Cardiac septum (tissue), 1 donor: ENCODE measurements around the gene SRP9. TPM values are rescaled to one million over a fixed set of nuclear protein-coding genes. Genes with fewer than 3 reads are reported as not detected.
A peak's percentile ranks its signal among the peaks of the same experiment; 100 is the strongest.

Source experiments
- DNase-seq: peaks from one replicate; pipeline ENCODE4 v3.0.0-alpha.2; 2020; ENCODE audit warnings: low spot score
- intact Hi-C: fragments of 100-400 bp; cut with DNase I; formaldehyde crosslinking; loops from one replicate; pipeline ENCODE4 v1.14.0; 2022
- long read RNA-seq: library from polyadenylated mRNA; unstranded; transcript quantifications from one replicate; pipeline ENCODE4 v2.0.0, GENCODE V29; 2021
- total RNA-seq: library from RNA; stranded (reverse); fragmentation: NEBNext Ultra II Directional; extraction: Animal tissue kit (Norgen Biotek cat#: 25700); gene quantifications from one replicate; pipeline ENCODE4 v1.2.1, GENCODE V29; 2021
- donor health status: DM: no; HTN: no; CAD: no.

Gene SRP9, protein sequence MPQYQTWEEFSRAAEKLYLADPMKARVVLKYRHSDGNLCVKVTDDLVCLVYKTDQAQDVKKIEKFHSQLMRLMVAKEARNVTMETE
- total RNA-seq: 182 TPM
- long read RNA-seq, transcript SRP9-203 (4 exons, 1,596 nt): minor isoform, 24 of 264 reads
- long read RNA-seq, transcript SRP9-201 (3 exons, 1,480 nt): major isoform, 232 of 264 reads
- long read RNA-seq, partial matches to known transcripts: 0 of 264 reads
- long read RNA-seq, other reads (novel, unspliced or antisense): 7 of 264 reads

- DNase-seq: peak; percentile 99
- intact Hi-C loops: loop anchor here (1.0 to 10.0 kb wide), 4 partner anchors 33 to 197 kb away; partner anchors contain the start of gene EPHX1
These were observed at the start of gene SRP9 for GRCh38 chr1:225777583-225778336. TSS of gene SRP9 (plus strand) at chr1:225777826. CDS start at chr1:225777941, 115 bp downstream.

DNA sequence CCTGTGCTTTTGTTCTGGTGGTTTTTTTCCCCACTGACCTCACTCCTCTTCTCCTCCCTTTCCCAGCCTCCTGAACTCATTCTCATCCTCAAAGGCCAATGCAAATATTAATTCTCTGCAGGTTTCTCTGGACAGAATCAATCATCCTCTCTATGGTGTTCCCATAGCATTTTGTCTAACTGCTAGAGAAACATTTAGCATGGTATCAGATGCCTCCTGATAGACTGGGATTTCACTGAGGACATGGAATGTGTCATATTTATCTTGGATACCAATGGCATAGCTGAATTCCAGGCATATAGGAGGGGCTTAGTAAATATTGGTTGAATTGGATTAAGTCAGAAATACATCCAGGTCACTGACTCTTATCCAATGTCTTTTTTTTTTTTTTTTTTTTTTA, 46.1 kb upstream of the SRP9 start:
- intact Hi-C loops: no loop called here
- DNase-seq: no peak

- DNase-seq: no peak
- intact Hi-C loops: no loop called here
These were observed 44.4 kb upstream of the SRP9 start for GRCh38 chr1:225733254-225733653.

DNA sequence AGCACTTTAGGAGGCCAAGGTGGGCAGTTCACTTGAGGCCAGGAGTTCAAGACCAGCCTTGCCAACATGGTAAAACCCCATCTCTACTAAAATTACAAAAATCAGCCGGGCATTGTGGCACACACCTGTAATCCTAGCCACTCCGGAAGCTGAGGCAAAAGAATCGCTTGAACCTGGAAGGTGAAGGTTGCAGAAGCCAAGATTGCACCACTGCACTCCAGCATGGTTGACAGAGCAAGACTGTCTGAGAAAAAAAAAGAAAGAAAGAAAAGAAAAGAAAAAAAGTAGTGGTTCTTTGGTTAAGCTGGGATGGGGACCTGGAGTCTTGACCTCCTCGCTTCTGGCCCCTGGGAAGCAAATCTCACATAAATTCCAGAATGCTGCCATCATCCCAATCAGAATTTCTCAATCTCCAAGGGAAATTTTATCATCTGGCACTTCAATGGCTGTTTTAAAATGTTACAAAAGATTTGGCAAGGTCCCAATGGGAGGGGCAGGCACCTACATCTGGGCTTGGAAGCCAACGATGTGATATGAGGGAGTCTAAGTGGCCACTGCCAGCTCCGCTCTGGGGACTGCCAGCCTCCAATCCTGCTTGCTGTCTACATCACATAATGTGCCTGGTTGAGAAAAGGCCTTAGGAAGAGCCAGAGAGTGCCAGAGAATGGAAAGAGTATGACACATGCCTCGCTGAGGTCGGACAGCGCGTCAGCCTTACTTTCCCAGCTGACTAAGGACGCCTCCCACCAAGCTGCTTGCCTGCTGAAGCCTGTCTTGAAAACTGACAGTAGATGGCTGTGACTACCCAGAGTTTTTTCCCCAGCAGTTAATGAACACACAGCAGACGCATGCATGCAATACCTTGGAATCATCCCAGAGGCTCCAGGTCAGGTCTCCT, 42.1 kb upstream of the SRP9 start:
- peak; percentile 80 for DNase-seq
- intact Hi-C loops: no loop called here

- DNase-seq: no peak
- intact Hi-C loops: no loop called here
These were observed 41.1 kb upstream of the SRP9 start for GRCh38 chr1:225736437-225737098.

DNA sequence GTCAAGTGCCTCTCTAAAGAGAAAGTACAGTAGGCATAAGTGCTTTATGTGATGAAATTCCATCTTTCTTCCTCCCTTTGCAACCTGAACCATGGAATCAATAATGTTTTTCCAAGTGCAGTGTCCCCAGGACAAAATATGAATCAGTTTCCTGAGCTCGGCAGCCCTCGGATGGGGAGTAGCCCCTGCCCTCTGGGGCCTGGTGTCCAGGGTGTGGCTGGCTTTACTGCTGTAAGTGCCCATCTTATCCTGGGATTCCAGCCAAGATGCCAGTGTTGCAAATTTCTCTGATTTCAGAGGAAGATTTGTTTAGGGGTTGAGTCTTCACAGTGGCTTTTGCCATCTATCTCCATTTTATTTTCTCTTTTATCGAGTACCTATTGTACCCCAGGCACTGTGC, 40.5 kb upstream of the SRP9 start:
- no peak for DNase-seq
- intact Hi-C loops: no loop called here

- intact Hi-C loops: no loop called here
- peak; percentile 20 for DNase-seq
These were observed 39.8 kb upstream of the SRP9 start for GRCh38 chr1:225737866-225738265.

DNA sequence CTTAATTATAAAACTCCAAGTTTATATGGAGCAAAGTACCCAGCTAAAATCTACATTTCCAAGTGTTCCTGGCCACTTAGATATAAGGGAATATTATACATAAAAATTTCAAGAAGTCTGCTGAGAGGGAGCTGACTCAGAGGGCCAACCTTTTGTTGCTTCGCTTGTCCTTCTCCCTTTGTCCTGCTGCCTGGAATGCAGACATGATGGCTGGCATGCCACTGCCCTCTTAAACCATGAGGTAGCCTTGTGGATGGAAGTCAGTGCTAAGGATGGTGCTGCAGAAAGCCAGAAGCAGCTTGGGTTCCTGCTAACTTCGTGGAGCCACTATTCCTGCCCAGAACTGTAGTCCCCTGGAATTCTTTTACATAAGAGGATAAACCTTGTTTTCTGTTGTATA, 38.9 kb upstream of the SRP9 start:
- DNase-seq: peak; percentile 39
- intact Hi-C loops: no loop called here

DNA sequence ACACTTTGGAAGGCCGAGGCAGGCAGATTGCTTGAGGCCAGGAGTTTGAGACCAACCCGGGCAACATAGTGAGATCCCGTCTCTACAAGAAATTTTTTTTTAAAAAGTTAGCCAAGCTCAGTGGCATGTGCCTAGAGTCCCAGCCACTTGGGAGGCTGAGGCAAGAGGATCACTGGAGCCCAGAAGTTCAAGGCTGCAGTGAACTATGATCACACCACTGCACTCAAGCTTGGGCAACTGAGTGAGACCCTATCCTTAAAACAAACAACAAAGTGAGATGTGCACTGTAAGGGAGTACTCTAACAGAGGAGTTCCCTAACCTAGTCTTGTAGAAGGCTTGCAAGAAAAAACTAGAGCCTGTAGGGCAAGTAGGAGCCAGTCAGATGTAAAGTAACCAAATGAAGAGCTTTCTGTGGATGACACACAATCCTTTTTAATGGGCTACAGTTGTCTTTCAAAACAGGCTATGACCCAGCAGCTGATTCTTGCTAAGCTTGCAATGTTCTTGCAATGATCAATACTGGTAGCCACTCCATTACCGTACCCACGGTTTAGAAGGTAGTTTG, 38.0 kb upstream of the SRP9 start:
- DNase-seq: peak; percentile 20
- intact Hi-C loops: no loop called here

- DNase-seq: no peak
These were observed 32.9 kb upstream of the SRP9 start for GRCh38 chr1:225744745-225745144.

DNA sequence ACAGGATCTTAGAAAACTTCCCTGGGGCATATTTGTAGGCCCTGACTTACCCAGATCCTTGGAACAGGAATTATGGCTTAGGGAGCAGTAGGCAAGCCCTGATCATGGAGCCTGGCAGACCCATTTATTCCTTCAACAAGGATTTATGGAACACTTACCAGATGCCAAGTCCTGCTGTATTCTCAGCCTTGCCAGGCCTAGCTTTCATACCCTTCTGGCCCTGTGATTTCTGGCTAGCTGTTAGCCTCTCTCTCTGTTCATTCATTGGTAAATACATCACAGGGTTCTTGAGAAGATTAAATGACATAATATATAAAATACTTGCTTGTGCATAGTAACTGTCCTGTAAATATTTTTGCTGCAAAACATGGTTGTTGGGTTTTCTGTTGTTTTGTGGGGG, 32.4 kb upstream of the SRP9 start:
- intact Hi-C loops: no loop called here
- DNase-seq: no peak

More at GRCh38 chr1:225744745-225745144, 32.9 kb upstream of the SRP9 start:
- intact Hi-C loops: no loop called here

DNA sequence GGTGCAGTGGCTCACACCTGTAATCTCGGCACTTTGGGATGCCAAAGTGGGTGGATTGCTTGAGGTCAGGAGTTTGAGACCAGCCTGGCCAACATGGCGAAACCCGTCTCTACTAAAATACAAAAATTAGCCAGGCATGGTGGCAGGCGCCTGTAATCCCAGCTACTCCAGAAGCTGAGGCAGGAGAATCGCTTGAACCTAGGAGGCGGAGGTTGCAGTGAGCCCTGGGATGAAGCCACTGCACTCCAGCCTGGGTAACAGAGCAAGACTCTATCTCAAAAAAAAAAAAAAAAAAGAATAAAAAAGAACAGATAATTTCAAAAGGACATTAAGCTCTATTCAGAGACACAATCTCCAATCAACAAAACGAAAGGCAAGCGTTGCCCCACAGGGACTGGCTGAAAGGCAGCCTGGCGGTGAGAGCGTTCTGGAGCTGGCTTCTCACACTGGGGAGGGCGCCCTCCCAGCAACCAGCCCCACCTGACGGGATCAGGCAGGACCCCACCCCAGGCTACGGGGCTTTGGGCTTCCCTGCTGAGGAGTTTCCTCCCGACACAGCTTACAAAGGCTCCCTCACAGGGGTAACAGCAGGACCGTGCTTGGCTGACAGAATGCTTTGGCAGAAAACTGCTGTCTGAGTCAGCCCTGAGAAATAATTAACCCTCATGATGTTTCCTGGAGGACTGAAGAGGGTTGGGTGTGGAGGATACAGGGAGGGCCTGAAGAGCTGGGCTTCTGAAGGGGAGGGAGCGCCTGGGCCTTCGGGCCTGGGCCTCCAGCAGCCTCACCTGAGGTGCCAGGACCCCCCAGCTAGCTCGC, 31.1 kb upstream of the SRP9 start:
- DNase-seq: peak; percentile 85
- intact Hi-C loops: no loop called here

DNA sequence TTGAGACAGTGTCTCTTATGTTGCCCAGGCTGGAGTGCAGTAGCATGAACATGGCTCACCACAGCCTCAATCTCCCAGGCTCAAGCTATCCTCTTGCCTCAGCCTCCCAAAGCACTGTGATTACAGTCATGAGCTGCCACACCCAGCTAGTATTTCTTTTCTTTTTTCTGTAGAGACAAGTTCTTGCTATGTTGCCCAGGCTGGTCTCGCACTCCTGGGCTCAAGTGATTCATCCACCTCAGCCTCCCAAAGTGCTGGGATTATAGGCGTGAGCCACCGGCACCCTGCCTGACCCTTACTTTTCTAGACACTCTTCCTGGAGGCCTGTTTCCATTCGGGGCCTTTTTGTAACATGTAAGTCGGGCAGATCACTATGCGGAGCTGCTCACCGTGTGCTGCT, 30.1 kb upstream of the SRP9 start:
- DNase-seq: no peak
- intact Hi-C loops: no loop called here

DNA sequence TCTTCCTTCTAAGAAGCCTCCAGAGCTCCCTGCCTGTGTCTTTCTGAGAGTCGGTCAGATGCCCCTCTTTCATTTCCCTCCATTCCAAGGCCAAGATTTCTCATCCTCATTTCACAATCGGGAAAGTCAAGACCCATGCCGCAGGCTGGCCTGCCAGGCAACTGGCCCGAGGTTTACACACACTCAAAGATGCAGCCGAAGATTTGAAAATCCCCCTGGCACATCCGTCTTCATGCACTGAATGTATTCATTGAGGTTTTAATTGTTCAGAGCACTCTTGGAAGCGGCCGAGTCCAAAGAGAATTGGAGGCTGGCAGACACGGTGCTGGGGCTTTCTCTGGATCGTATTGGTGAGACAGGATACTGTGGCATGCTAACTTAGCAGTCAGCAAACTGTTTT, 29.1 kb upstream of the SRP9 start:
- DNase-seq: no peak
- intact Hi-C loops: no loop called here

GRCh38 chr1:225749706-225750105, 27.9 kb upstream of the SRP9 start:
- intact Hi-C loops: no loop called here

GRCh38 chr1:225750420-225750819, 27.2 kb upstream of the SRP9 start:
- intact Hi-C loops: no loop called here

More at GRCh38 chr1:225749706-225750105, 27.9 kb upstream of the SRP9 start:
- DNase-seq: no peak

DNA sequence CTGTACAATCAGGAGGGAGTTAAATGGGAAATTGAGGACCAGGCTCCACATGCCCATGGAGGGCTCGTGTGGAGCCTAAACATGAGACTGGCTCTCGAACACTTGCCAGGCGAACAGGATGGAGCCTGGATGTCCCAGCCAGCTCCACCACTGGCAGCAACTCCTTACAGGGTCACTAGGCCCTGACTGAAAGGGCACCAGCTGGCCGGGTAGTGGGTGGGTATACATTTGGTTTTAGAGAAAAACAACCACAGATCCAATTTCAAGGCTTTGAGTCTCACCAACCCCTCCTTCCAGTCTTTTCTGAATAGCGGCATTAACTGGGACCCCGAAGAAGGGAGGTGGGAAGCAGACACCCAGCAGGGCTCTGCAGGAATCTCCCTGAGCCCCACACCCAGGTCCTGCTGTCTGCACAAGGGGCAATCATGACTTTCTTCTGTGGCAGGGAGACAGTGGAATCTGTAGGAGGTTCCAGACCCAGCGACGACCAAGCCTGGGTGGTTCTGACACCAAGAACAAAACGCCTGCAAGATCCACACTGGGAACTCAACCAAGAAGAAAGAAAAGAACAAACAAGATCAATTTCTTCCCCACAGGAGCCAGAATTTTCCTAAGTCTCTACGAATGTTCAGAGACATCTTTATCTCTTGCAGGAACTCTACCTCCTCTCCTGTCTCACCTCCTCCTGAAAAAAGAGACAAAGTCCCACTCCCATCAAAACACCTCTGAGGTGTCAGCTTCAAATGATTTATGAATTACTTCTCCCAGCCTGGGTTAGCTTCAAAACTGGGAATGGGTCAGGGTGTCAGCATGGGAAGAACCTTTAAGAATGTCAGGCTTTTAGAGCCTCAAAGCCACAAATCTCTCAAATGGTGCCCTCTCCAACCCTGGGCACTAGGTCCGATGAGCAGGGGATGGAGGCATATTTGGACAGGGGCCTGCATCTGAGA, 26.5 kb upstream of the SRP9 start:
- DNase-seq: no peak
- intact Hi-C loops: no loop called here

More at GRCh38 chr1:225750420-225750819, 27.2 kb upstream of the SRP9 start:
- no peak for DNase-seq
